ENCODE measurements around the gene EEFSEC. TPM values are rescaled to one million over a fixed set of nuclear protein-coding genes. Genes with fewer than 3 reads are reported as not detected.

The EEFSEC gene
- total RNA-seq, 4 donors from 2014 or later: 11.7 to 23.0 (median 14.9) TPM

DNA sequence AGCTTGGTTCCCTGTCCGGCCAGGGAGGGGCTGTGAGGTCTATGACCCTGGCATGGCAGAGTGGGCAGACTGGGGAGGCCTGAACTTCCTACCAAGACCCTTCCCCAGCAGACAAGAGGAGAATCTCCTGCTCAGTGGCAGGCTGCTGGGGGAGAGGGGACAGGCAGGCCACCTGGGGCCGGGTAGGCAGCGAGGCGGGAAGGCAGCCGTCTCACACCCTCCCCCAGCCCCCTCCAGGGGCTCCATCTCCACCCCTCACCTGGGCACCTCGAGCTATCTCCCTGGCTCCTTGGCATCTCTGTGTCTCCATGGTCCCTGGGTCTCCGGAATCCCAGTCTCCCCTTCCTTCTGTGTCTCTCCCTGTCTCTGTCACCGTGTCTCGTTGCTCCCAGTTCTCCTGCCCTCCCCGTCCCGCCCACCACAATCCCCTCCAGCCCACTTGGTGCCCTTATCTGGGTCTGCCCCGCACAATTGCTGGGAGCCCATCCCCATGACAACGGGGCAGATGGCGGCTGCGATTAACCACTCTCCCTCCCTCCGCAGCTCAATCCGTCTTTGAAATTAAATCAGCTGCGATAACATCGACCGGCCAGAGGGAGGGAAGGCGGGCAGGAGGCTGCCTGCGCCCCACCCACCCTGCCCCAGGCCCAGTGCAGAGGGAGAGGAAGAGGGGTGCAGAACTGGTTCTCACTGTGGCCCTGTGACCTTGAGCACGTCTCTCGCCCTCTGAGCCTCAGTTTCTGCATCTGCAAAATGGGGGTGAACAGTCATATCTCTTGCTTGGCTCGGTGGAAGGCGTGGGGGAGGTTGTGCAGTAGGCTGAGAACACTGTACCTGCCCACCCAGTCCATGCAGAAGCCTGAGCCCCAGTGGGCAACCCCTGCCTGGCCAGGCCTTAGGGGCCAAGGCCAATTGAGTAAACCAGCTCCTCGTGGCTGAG lies 303.8 kb downstream of the EEFSEC start:
- no peak for DNase-seq (ENCODE audit: low spot score)
- TF ChIP-seq, protein P1, sequence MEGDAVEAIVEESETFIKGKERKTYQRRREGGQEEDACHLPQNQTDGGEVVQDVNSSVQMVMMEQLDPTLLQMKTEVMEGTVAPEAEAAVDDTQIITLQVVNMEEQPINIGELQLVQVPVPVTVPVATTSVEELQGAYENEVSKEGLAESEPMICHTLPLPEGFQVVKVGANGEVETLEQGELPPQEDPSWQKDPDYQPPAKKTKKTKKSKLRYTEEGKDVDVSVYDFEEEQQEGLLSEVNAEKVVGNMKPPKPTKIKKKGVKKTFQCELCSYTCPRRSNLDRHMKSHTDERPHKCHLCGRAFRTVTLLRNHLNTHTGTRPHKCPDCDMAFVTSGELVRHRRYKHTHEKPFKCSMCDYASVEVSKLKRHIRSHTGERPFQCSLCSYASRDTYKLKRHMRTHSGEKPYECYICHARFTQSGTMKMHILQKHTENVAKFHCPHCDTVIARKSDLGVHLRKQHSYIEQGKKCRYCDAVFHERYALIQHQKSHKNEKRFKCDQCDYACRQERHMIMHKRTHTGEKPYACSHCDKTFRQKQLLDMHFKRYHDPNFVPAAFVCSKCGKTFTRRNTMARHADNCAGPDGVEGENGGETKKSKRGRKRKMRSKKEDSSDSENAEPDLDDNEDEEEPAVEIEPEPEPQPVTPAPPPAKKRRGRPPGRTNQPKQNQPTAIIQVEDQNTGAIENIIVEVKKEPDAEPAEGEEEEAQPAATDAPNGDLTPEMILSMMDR (IDR thresholded peaks at IDR 0.05): no peak
- ATAC-seq (ENCODE audit: low FRiP score): no peak

DNA sequence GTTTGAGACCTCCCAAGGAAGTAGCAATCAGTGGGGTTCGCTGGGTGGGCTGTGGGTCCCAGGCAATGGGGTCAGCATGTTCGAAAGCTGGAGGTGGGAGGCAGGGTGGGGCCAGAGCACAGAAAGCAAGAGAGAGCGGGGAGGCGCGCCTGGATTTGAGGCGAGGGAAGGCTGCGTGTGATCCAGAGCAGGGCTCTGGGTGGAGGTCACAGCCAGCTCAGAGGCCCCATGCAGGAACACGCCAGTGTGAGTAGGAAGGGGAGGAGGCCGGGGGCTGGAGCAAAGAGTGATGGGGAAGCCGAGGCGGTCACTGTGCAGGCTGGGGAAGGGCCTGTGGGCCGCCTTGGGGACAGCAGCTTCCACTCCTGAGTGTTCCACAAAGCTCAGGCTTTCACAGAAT lies 304.7 kb downstream of the EEFSEC start:
- TF ChIP-seq, protein P1 (IDR thresholded peaks at IDR 0.05): no peak
- DNase-seq (ENCODE audit: low spot score): no peak
- no peak for ATAC-seq (ENCODE audit: low FRiP score)

Small RNAs within 50 kb of the gene (small RNA-seq; reads per million reads assigned to genes)
- not detected for gene RNU6-823P

Other genes with a start within 250 kb of the EEFSEC start
- gene KBTBD12, start 238.2 kb upstream of the EEFSEC start, total RNA-seq: 1 to 10 TPM in 1 of 4 donors, under 1 TPM in 3; 0.48 to 1.9 (median 0.60) TPM
- gene SEC61A1, start 101.0 kb upstream of the EEFSEC start, total RNA-seq: 100 to 1,000 TPM; 125 to 208 (median 203) TPM
- gene RUVBL1, start 29.7 kb upstream of the EEFSEC start, total RNA-seq: 10 to 100 TPM; 27.1 to 36.8 (median 30.0) TPM